Measurements from ENCODE around the gene MCC.

MCC gene

DNA sequence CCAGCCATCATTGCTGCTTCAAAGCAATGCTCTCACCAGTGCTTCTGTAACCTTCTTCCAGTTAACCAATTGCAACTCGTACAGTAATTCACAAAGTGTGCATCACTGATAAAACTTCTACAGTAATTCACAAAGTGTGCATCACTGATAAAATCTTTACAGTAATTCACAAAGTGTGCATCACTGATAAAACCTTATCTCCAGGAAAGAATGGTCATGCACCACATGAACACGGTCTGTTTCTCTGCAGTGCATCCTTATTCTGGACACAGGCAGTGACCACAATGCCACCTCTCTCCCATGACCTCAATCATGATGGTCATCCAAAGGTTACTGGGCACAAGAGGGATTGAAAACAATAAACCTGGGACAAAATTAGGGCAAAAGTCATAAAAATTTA, 207.1 kb downstream of the MCC start:
- H3K27ac ChIP-seq (ENCODE audit: low read length), result no peak overlapping the region
- H3K9ac ChIP-seq (ENCODE audit: low read depth, low read length), result no peak overlapping the region
- no peaks in the 10 kb centered on the region for H3K27me3 ChIP-seq (ENCODE audit: insufficient read depth, low read length)
- no peaks in the 10 kb centered on the region for H3K9me3 ChIP-seq (ENCODE audit: insufficient read depth, low read depth, low read length)
- H3K4me1 ChIP-seq (ENCODE audit: insufficient read depth, low read length), result peaks cover 20% of the 10 kb centered on the region; the same call in 1 of the 2 replicates
- H3K4me3 ChIP-seq (ENCODE audit: low read length), result no peak overlapping the region
- H3K36me3 ChIP-seq (ENCODE audit: insufficient read depth, low read depth, low read length), result no peaks in the 10 kb centered on the region

- Histone ChIP-seq H3K4me1 (ENCODE audit: insufficient read depth, low read length) (peaks cover 25% of the 10 kb centered on the region; the same call in 1 of the 2 replicates), H3K27ac (ENCODE audit: low read length) (no peak overlapping the region), H3K9ac (ENCODE audit: low read depth, low read length) (no peak overlapping the region), H3K36me3 (ENCODE audit: insufficient read depth, low read depth, low read length) (no peaks in the 10 kb centered on the region), H3K9me3 (ENCODE audit: insufficient read depth, low read depth, low read length) (no peaks in the 10 kb centered on the region), H3K27me3 (ENCODE audit: insufficient read depth, low read length) (no peaks in the 10 kb centered on the region), H3K4me3 (ENCODE audit: low read length) (no peak overlapping the region)
These were observed 207.7 kb downstream of the MCC start for GRCh38 chr5:113280541-113280940.

DNA sequence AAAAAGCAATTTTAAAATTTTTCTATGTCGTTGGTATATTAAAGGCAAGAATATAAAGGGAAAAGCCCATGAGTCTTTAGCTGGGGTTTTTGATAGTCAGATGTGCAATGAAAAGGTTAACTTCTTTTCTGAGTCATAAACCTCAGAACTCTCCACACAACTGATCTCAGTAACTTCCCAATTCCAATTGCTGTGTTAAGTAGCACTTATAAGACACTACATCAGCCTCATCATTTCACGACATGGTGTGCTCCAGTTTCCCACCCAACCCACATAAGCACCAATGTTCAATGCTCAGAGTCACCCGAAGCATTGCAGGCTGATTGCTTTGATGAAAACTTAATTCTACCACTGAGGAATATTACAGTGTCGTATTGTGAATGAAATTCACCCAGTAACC, 209.3 kb downstream of the MCC start:
- Histone ChIP-seq H3K27ac (ENCODE audit: low read length) (no peak overlapping the region), H3K9ac (ENCODE audit: low read depth, low read length) (no peak overlapping the region), H3K36me3 (ENCODE audit: insufficient read depth, low read depth, low read length) (no peaks in the 10 kb centered on the region), H3K9me3 (ENCODE audit: insufficient read depth, low read depth, low read length) (no peaks in the 10 kb centered on the region), H3K27me3 (ENCODE audit: insufficient read depth, low read length) (no peaks in the 10 kb centered on the region), H3K4me1 (ENCODE audit: insufficient read depth, low read length) (peaks cover 35% of the 10 kb centered on the region), H3K4me3 (ENCODE audit: low read length) (no peak overlapping the region)

DNA sequence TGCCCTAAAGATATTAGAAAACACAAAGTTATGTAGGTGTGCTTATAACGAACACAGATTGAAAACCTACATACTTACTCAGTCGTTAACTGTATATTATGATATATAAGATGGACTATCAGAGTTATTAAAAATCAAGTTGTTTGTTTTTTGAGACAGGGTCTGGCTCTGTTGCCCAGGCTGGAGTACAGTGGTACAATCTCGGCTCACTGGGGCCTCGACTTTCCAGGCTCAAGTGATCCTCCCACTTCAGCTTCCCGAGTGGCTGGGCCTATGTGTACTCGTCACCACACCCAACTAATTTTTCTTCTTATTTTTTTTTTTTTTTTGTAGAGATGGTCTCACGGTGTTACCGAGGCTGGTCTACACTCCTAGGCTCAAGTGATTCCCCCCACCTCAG, 211.8 kb downstream of the MCC start:
- Histone ChIP-seq H3K4me1 (ENCODE audit: insufficient read depth, low read length) (peaks cover 54% of the 10 kb centered on the region), H3K36me3 (ENCODE audit: insufficient read depth, low read depth, low read length) (no peaks in the 10 kb centered on the region), H3K27ac (ENCODE audit: low read length) (no peak overlapping the region), H3K4me3 (ENCODE audit: low read length) (no peak overlapping the region), H3K9ac (ENCODE audit: low read depth, low read length) (peak overlapping the region; percentile 37; the same call in 1 of the 2 replicates), H3K9me3 (ENCODE audit: insufficient read depth, low read depth, low read length) (no peaks in the 10 kb centered on the region), H3K27me3 (ENCODE audit: insufficient read depth, low read length) (no peaks in the 10 kb centered on the region)

GRCh38 chr5:113276001-113276400, 212.3 kb downstream of the MCC start:
- Histone ChIP-seq H3K27ac (ENCODE audit: low read length) (peak overlapping the region; percentile 86), H3K4me3 (ENCODE audit: low read length) (peak overlapping the region; percentile 17; the same call in 1 of the 2 replicates), H3K4me1 (ENCODE audit: insufficient read depth, low read length) (peaks cover 54% of the 10 kb centered on the region), H3K36me3 (ENCODE audit: insufficient read depth, low read depth, low read length) (no peaks in the 10 kb centered on the region), H3K27me3 (ENCODE audit: insufficient read depth, low read length) (no peaks in the 10 kb centered on the region), H3K9me3 (ENCODE audit: insufficient read depth, low read depth, low read length) (no peaks in the 10 kb centered on the region), H3K9ac (ENCODE audit: low read depth, low read length) (peak overlapping the region; percentile 37; the same call in 1 of the 2 replicates)

DNA sequence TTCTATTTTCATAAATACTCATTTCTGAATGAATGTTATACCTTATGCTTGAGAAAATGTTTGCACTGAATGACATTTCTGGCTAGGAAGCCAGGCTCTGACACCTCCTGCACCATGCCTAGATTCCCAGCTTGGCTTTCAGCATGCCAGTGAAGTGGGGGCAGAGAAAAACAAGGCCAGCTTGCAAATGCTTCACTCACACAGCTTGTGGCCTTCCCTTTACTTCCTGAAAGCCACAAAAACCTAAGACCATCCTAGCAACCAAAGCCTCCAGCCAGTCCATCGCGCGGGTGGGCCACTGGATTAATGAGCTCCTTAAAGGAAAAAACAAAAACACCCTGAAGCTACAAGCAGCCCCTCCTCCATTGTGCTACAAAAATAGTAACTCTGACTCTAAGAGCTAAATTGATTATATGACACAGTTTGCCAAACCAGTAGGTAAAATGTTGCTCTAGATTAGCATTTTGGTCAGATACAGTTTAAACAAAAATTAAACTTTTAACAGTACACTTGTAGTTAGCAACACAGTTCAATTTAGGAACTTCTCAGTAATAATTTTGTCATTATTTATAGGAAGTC, 213.3 kb downstream of the MCC start:
- peak overlapping the region; percentile 86 for H3K27ac ChIP-seq (ENCODE audit: low read length)
- H3K9me3 ChIP-seq (ENCODE audit: insufficient read depth, low read depth, low read length), result no peaks in the 10 kb centered on the region
- H3K9ac ChIP-seq (ENCODE audit: low read depth, low read length), result peak overlapping the region; percentile 37; the same call in 1 of the 2 replicates
- H3K4me1 ChIP-seq (ENCODE audit: insufficient read depth, low read length), result peaks cover 62% of the 10 kb centered on the region
- H3K27me3 ChIP-seq (ENCODE audit: insufficient read depth, low read length), result no peaks in the 10 kb centered on the region
- H3K4me3 ChIP-seq (ENCODE audit: low read length), result peak overlapping the region; percentile 17; the same call in 1 of the 2 replicates
- no peaks in the 10 kb centered on the region for H3K36me3 ChIP-seq (ENCODE audit: insufficient read depth, low read depth, low read length)

DNA sequence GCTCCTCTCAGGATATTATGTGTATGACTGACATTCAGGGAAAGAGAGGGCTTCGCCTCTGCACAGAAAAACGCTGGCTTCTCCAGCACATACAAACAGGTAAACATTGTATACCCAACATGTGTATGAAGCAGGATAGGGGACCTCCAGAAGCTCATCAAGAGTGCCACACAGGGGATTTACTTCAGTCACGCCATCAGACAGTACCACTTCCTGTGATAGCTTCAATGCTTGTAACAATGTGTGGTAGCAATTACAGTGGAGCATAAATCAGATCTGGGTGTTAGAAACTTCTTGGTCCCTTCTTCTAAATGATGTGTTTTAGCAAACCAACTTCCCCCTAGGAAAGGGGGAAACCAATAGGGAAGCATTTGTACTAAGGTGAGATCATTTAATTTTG, 214.3 kb downstream of the MCC start:
- Histone ChIP-seq H3K27ac (ENCODE audit: low read length) (no peak overlapping the region), H3K27me3 (ENCODE audit: insufficient read depth, low read length) (no peaks in the 10 kb centered on the region), H3K9me3 (ENCODE audit: insufficient read depth, low read depth, low read length) (no peaks in the 10 kb centered on the region), H3K36me3 (ENCODE audit: insufficient read depth, low read depth, low read length) (no peaks in the 10 kb centered on the region), H3K4me3 (ENCODE audit: low read length) (no peak overlapping the region), H3K9ac (ENCODE audit: low read depth, low read length) (peak overlapping the region; percentile 17; the same call in 1 of the 2 replicates), H3K4me1 (ENCODE audit: insufficient read depth, low read length) (peaks cover 71% of the 10 kb centered on the region)

DNA sequence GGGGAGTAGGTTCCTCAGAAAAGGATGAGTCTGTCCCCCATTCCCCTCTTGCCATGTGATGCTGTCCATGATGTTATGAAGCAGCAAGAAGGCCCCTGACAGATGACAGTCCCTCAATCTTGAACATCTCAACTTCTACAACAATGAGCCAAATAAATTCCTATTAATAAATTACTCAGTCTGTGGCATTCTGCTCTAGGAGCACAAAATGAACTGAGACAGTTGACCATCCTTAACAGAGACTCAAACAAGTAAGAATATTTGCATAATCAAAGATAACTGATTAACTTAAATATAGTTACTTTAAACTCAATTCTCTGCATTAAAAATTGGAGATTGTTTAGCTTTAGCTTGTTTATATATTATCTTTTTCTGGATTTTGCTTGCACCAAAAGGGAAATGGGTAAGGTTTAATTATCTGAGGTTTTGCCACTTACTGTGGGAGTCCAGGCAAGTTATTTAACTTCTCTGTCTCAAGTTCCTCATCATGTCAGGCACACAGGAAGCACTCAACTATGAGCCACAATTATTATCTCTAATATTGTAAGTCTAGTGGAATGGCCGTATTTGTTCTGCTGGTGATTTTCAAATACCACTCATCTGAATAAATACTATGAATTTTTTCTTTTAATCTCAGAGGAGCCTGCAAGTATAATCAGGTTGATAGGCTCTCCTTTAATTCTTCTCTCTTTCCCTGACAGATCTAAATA, 216.4 kb downstream of the MCC start:
- Histone ChIP-seq H3K36me3 (ENCODE audit: insufficient read depth, low read depth, low read length) (no peaks in the 10 kb centered on the region), H3K4me1 (ENCODE audit: insufficient read depth, low read length) (peaks cover 83% of the 10 kb centered on the region), H3K9ac (ENCODE audit: low read depth, low read length) (no peak overlapping the region), H3K27me3 (ENCODE audit: insufficient read depth, low read length) (no peaks in the 10 kb centered on the region), H3K27ac (ENCODE audit: low read length) (no peak overlapping the region), H3K9me3 (ENCODE audit: insufficient read depth, low read depth, low read length) (no peaks in the 10 kb centered on the region), H3K4me3 (ENCODE audit: low read length) (no peak overlapping the region)

GRCh38 chr5:113271015-113271414, 217.2 kb downstream of the MCC start:
- H3K4me1 ChIP-seq (ENCODE audit: insufficient read depth, low read length), result peaks cover 86% of the 10 kb centered on the region
- no peak overlapping the region for H3K9ac ChIP-seq (ENCODE audit: low read depth, low read length)
- H3K4me3 ChIP-seq (ENCODE audit: low read length), result no peak overlapping the region
- H3K27ac ChIP-seq (ENCODE audit: low read length), result no peak overlapping the region
- H3K36me3 ChIP-seq (ENCODE audit: insufficient read depth, low read depth, low read length), result no peaks in the 10 kb centered on the region
- H3K27me3 ChIP-seq (ENCODE audit: insufficient read depth, low read length), result no peaks in the 10 kb centered on the region
- no peaks in the 10 kb centered on the region for H3K9me3 ChIP-seq (ENCODE audit: insufficient read depth, low read depth, low read length)

DNA sequence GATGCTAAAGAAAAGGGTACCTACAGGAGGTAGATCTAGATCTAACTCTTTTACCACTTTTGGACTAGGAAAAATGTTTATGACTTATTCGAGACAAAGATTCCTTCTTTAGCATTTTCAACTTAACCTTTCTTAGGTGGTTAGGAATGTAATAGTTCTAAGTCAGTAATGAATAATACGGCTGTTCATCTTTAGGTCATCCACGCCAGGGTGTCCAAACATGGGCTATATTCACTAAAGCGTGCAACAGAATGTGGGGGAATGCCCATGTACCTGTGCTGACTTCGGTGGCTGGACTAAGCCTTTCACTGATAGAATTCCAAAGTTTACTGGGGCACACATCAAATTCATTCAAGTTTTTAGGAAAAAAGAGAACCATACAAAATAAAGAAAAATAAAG, 218.2 kb downstream of the MCC start:
- H3K27ac ChIP-seq (ENCODE audit: low read length), result no peak overlapping the region
- H3K27me3 ChIP-seq (ENCODE audit: insufficient read depth, low read length), result no peaks in the 10 kb centered on the region
- no peak overlapping the region for H3K4me3 ChIP-seq (ENCODE audit: low read length)
- 0 out of 2 replicates have a peak overlapping the region, but pooled peaks have one; percentile 0 for H3K9ac ChIP-seq (ENCODE audit: low read depth, low read length)
- H3K36me3 ChIP-seq (ENCODE audit: insufficient read depth, low read depth, low read length), result no peaks in the 10 kb centered on the region
- peaks cover 85% of the 10 kb centered on the region for H3K4me1 ChIP-seq (ENCODE audit: insufficient read depth, low read length)
- no peaks in the 10 kb centered on the region for H3K9me3 ChIP-seq (ENCODE audit: insufficient read depth, low read depth, low read length)

- Histone ChIP-seq H3K27me3 (ENCODE audit: insufficient read depth, low read length) (no peaks in the 10 kb centered on the region), H3K4me3 (ENCODE audit: low read length) (peak overlapping the region; percentile 5; the same call in 1 of the 2 replicates), H3K36me3 (ENCODE audit: insufficient read depth, low read depth, low read length) (no peaks in the 10 kb centered on the region), H3K27ac (ENCODE audit: low read length) (no peak overlapping the region), H3K9me3 (ENCODE audit: insufficient read depth, low read depth, low read length) (no peaks in the 10 kb centered on the region), H3K9ac (ENCODE audit: low read depth, low read length) (peak overlapping the region; percentile 12; the same call in 1 of the 2 replicates), H3K4me1 (ENCODE audit: insufficient read depth, low read length) (peaks cover 81% of the 10 kb centered on the region)
These were observed 218.9 kb downstream of the MCC start for GRCh38 chr5:113269023-113269997.
